ENCODE measurements around the gene FBXO21. TPM values are rescaled to one million over a fixed set of nuclear protein-coding genes. Genes with fewer than 3 reads are reported as not detected.

FBXO21 gene
- total RNA-seq, 2 experiments from 2014 or later: 34.4 to 60.8 TPM

- H3K27ac ChIP-seq (ENCODE audit: low read depth, low read length, poor library complexity, severe bottlenecking): no peak overlapping the region
- no peak for DNase-seq (ENCODE audit: low spot score)
- CTCF ChIA-PET (ENCODE audit: unreplicated experiment): interaction anchor here (0.6 kb wide), 1 partner anchor 495 kb away, joined by 3 read pairs; no protein-coding TSS in a partner anchor
- H3K36me3 ChIP-seq (ENCODE audit: insufficient read depth, low read length): peaks cover 25% of the 10 kb centered on the region; the same call in 1 of the 2 replicates
- no peak overlapping the region for H2AFZ ChIP-seq (ENCODE audit: low read length)
- H3K79me2 ChIP-seq (ENCODE audit: insufficient read depth, low read depth, low read length): no peaks in the 10 kb centered on the region
- H3K4me2 ChIP-seq (ENCODE audit: low read length): no peak overlapping the region
- POLR2A ChIA-PET: no interaction called here
- intact Hi-C loops (cut with micrococcal nuclease; ENCODE audit: unreplicated experiment): no loop called here
- no peak overlapping the region for H3K4me3 ChIP-seq (ENCODE audit: low read depth, low read length, poor library complexity, severe bottlenecking)
- no peaks in the 10 kb centered on the region for H3K4me1 ChIP-seq (ENCODE audit: insufficient read depth, low read length, poor library complexity, severe bottlenecking)
- H3K9me2 ChIP-seq (ENCODE audit: insufficient read depth, low read length): no peaks in the 10 kb centered on the region
- H3K9me3 ChIP-seq (ENCODE audit: low read length): no peaks in the 10 kb centered on the region
- BruUV-seq (replicated peaks): no TSS peak
- TF ChIP-seq EZH2phosphoT487 (IDR thresholded peaks at IDR 0.05; ENCODE audit: borderline replicate concordance, low read depth, low read length): no peak
- TF ChIP-seq CTCF (conservative IDR thresholded peaks at IDR 0.05; ENCODE audit: low read length): no peak
- H4K20me1 ChIP-seq (ENCODE audit: insufficient read depth, low read length): no peaks in the 10 kb centered on the region
These were observed 49.7 kb downstream of the FBXO21 start for GRCh38 chr12:117140397-117141096.

GRCh38 chr12:117139025-117139717, 51.1 kb downstream of the FBXO21 start:
- Histone ChIP-seq H3K9me3 (ENCODE audit: low read length) (no peaks in the 10 kb centered on the region), H3K79me2 (ENCODE audit: insufficient read depth, low read depth, low read length) (no peaks in the 10 kb centered on the region), H3K36me3 (ENCODE audit: insufficient read depth, low read length) (peaks cover 13% of the 10 kb centered on the region; the same call in 1 of the 2 replicates), H3K9me2 (ENCODE audit: insufficient read depth, low read length) (no peaks in the 10 kb centered on the region), H2AFZ (ENCODE audit: low read length) (no peak overlapping the region), H3K27ac (ENCODE audit: low read depth, low read length, poor library complexity, severe bottlenecking) (no peak overlapping the region), H3K4me3 (ENCODE audit: low read depth, low read length, poor library complexity, severe bottlenecking) (no peak overlapping the region), H3K4me2 (ENCODE audit: low read length) (no peak overlapping the region), H4K20me1 (ENCODE audit: insufficient read depth, low read length) (no peaks in the 10 kb centered on the region), H3K4me1 (ENCODE audit: insufficient read depth, low read length, poor library complexity, severe bottlenecking) (peaks cover 2% of the 10 kb centered on the region)
- TF ChIP-seq CTCF (conservative IDR thresholded peaks at IDR 0.05; ENCODE audit: low read length): no peak
- no peak for TF ChIP-seq EZH2phosphoT487 (IDR thresholded peaks at IDR 0.05; ENCODE audit: borderline replicate concordance, low read depth, low read length)
- CTCF ChIA-PET (ENCODE audit: unreplicated experiment): no interaction called here
- no peak for DNase-seq (ENCODE audit: low spot score)
- intact Hi-C loops (cut with micrococcal nuclease; ENCODE audit: unreplicated experiment): no loop called here
- POLR2A ChIA-PET: interaction anchor here (0.7 kb wide), 2 partner anchors 22 to 102 kb away, joined by 3 read pairs; no protein-coding TSS in a partner anchor
- no TSS peak for BruUV-seq (replicated peaks)

GRCh38 chr12:117134721-117135120, 55.5 kb downstream of the FBXO21 start:
- CTCF ChIA-PET (ENCODE audit: unreplicated experiment): interaction anchor here (0.6 kb wide), 1 partner anchor 1002 kb away, joined by 3 read pairs; no protein-coding TSS in a partner anchor
- H3K27ac ChIP-seq (ENCODE audit: low read depth, low read length, poor library complexity, severe bottlenecking): no peak overlapping the region
- H3K36me3 ChIP-seq (ENCODE audit: insufficient read depth, low read length): no peaks in the 10 kb centered on the region
- TF ChIP-seq EZH2phosphoT487 (IDR thresholded peaks at IDR 0.05; ENCODE audit: borderline replicate concordance, low read depth, low read length): no peak
- no peak for TF ChIP-seq CTCF (conservative IDR thresholded peaks at IDR 0.05; ENCODE audit: low read length)
- no peaks in the 10 kb centered on the region for H3K9me2 ChIP-seq (ENCODE audit: insufficient read depth, low read length)
- intact Hi-C loops (cut with micrococcal nuclease; ENCODE audit: unreplicated experiment): no loop called here
- no peak for DNase-seq (ENCODE audit: low spot score)
- BruUV-seq (replicated peaks): no TSS peak
- no peaks in the 10 kb centered on the region for H3K79me2 ChIP-seq (ENCODE audit: insufficient read depth, low read depth, low read length)
- H4K20me1 ChIP-seq (ENCODE audit: insufficient read depth, low read length): no peaks in the 10 kb centered on the region
- POLR2A ChIA-PET: no interaction called here
- no peaks in the 10 kb centered on the region for H3K9me3 ChIP-seq (ENCODE audit: low read length)
- H3K4me1 ChIP-seq (ENCODE audit: insufficient read depth, low read length, poor library complexity, severe bottlenecking): peaks cover 6% of the 10 kb centered on the region
- H3K4me2 ChIP-seq (ENCODE audit: low read length): no peak overlapping the region
- no peak overlapping the region for H3K4me3 ChIP-seq (ENCODE audit: low read depth, low read length, poor library complexity, severe bottlenecking)
- no peak overlapping the region for H2AFZ ChIP-seq (ENCODE audit: low read length)

All from OCI-LY7 (cell line).